Muscle layer of colon (tissue), 2 donors: ENCODE results near the gene UPF3A.

Experiments used
- H3K27ac ChIP-seq: one replicate; pipeline ENCODE4 v1.7.0; 2013; ENCODE audit warnings: low read depth, mild to moderate bottlenecking, low read length, moderate library complexity
- H3K27me3 ChIP-seq, 2 donors: one replicate each; pipeline ENCODE4 v1.7.0; 2013; ENCODE audit warnings: low read length in 2 of 2, mild to moderate bottlenecking in 2 of 2; ENCODE audit not compliant: insufficient read depth in 2 of 2, control insufficient read depth in 1 of 2
- H3K36me3 ChIP-seq: one replicate; pipeline ENCODE4 v1.7.0; 2013; ENCODE audit warnings: mild to moderate bottlenecking, low read length; ENCODE audit not compliant: insufficient read depth
- H3K4me1 ChIP-seq: one replicate; pipeline ENCODE4 v1.7.0; 2013; ENCODE audit warnings: mild to moderate bottlenecking, low read length; ENCODE audit not compliant: insufficient read depth
- H3K4me3 ChIP-seq, 2 donors: one replicate each; pipeline ENCODE4 v1.7.0; 2013; ENCODE audit warnings: low read length in 2 of 2, low read depth in 1 of 2, mild to moderate bottlenecking in 1 of 2, moderate library complexity in 1 of 2
- H3K9ac ChIP-seq: one replicate; pipeline ENCODE4 v1.7.0; 2013; ENCODE audit warnings: low read length
- H3K9me3 ChIP-seq: one replicate; pipeline ENCODE4 v1.7.0; 2013; ENCODE audit warnings: mild to moderate bottlenecking, low read length
- donor health status: abdominal sarcoma.
- donor health status: Adenocarcinoma of cecum.

UPF3A gene

DNA sequence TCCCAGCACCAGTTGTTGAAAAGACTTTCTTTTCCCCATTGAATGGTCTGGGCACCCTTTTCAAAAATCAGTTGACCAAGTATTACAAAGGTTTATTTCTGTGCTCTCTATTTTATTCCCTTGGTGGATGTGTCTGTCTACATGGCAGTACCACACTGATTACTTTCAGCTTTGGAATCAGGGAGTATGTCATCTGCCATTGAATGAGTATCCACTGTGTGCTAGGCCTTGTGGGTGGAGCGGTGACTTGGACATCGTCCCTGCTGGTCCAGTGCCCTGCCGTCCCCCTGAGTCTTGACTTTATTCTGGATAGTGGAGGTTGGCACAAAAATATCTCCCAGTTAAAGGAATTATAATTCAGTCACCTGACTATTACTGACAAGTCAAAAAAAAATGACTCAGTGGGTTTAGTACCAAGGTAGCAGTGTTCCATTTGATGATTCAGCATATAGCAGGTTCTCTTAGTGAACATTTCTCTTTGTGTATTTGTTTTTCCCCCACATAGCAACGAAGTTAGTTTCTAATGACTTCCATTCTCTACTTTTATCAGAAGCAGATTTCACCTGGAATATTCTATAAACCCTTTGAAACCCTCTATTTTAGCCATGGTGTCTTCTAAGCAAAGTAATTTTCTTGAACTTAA lies 3.9 kb downstream of the UPF3A start:
- Histone ChIP-seq H3K9me3 (no peaks in the 10 kb centered on the region), H3K4me1 (peaks cover 10% of the 10 kb centered on the region), H3K27me3 (no peaks in the 10 kb centered on the region), H3K9ac (no peak overlapping the region), H3K27ac (no peak overlapping the region), H3K4me3 (no peak overlapping the region), H3K36me3 (peaks cover 34% of the 10 kb centered on the region)

DNA sequence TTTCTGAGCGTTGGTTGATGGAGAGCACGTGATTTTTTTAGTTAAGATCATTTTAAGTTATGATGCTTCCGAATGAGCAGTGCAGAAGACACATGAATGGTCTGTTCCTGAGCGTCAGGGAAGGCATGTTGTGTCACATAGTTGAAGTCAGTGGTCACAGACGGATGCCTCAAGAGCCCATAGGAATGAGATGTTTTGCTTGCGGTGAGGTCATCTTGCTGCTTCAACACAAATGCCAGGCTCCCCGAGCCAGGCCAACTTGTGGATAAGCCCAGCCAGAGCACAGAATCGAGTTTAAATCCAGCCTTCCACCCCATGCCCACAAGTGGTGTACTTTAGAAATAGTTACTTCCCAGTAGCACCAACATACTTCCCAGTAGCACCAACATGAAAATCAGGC lies 5.4 kb downstream of the UPF3A start:
- Histone ChIP-seq H3K27me3 (no peaks in the 10 kb centered on the region), H3K9me3 (no peaks in the 10 kb centered on the region), H3K27ac (no peak overlapping the region), H3K9ac (no peak overlapping the region), H3K4me1 (peaks cover 7% of the 10 kb centered on the region), H3K36me3 (peaks cover 39% of the 10 kb centered on the region), H3K4me3 (no peak overlapping the region)

DNA sequence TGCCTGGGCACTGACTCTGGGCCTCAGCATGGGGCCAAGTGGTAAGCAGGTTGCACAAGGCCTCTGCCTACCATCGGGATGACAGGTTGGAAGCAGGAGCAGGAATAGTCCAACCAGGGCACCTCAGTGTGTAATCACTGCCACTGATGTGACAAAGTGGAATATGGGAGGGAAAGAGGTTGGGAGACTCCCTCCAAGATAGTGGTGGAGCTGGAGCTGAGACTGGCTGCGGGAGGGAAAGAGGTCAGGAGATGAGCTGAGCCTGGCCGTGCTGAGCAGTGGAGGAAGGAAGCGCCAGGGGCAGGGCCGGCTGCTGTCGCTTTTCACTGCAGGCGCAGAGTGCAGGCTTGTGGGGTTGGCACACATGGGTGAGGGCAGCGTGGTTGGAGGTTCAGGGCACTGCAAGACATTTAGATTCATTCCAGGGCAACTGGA lies 6.8 kb downstream of the UPF3A start:
- Histone ChIP-seq H3K27ac (no peak overlapping the region), H3K4me3 (no peak overlapping the region), H3K36me3 (peaks cover 48% of the 10 kb centered on the region), H3K9me3 (no peaks in the 10 kb centered on the region), H3K9ac (no peak overlapping the region), H3K27me3 (no peaks in the 10 kb centered on the region), H3K4me1 (no peaks in the 10 kb centered on the region)

DNA sequence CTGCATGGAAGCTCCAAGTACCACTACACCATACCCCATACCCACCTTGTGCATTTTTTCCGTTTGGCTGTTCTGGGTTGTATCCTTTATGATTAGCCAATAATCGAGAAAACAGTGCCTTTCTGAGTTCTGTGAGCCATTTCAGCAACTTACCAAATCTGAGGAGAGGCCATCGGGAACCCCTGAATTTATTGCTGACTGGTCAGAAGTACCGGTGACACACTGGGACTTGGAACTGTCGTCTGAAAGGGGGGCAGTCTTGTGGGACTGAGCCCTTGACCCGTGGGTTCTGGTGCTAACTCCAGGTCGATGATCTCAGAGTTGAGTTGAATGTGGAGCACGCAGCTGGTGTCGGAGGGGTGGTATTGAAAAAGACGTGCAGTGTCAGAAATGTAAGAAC lies 15.0 kb downstream of the UPF3A start:
- Histone ChIP-seq H3K4me1 (no peaks in the 10 kb centered on the region), H3K4me3 (no peak overlapping the region)

DNA sequence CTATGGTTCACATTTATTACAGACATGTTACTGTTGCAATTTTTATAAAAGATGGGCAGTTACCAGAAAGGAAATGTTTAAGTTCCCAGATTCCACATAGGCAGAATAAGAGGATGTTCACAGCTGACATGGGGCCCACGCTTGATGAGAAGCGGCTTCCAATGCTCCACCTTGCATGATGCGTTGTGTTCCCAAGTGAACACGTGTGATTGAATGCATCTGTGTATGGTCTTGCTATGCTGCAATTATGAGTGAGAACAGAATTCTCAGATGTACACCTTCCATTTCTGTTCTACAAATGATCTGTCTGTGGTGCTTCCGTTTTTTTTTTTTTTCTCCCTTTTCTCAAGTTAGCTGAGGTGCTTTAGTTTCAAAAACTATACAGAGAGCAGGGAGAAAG lies 15.5 kb downstream of the UPF3A start:
- Histone ChIP-seq H3K27ac (no peak overlapping the region), H3K4me3 (no peak overlapping the region), H3K9me3 (no peaks in the 10 kb centered on the region), H3K27me3 (no peaks in the 10 kb centered on the region), H3K36me3 (peaks cover 28% of the 10 kb centered on the region), H3K4me1 (no peaks in the 10 kb centered on the region), H3K9ac (no peak overlapping the region)

More for the DNA sequence above, 15.0 kb downstream of the UPF3A start:
- Histone ChIP-seq H3K9me3 (no peaks in the 10 kb centered on the region), H3K9ac (no peak overlapping the region), H3K27me3 (no peaks in the 10 kb centered on the region), H3K27ac (no peak overlapping the region), H3K36me3 (peaks cover 28% of the 10 kb centered on the region)

DNA sequence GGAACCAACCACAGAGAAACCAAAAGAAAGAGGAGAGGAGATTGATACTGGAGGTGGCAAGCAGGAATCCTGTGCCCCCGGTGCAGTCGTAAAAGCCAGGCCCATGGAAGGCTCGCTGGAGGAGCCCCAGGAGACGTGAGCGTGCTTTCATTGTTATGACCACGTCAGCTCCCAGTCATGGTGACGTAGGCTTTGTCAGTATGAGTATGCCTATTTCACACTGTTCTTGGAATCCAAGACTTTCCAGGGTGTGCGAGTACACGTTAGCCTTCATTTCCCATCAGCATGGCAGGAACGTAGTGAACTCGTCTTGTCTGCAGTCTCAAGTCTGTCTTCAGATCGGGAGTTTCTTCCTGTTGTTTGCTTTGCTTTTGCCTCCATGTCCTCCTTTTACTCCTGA lies 17.5 kb downstream of the UPF3A start:
- no peaks in the 10 kb centered on the region for H3K4me1 ChIP-seq
- H3K9ac ChIP-seq, result no peak overlapping the region
- H3K27ac ChIP-seq, result no peak overlapping the region
- H3K4me3 ChIP-seq, result no peak overlapping the region
- H3K9me3 ChIP-seq, result no peaks in the 10 kb centered on the region
- no peaks in the 10 kb centered on the region for H3K27me3 ChIP-seq
- H3K36me3 ChIP-seq, result peaks cover 27% of the 10 kb centered on the region

DNA sequence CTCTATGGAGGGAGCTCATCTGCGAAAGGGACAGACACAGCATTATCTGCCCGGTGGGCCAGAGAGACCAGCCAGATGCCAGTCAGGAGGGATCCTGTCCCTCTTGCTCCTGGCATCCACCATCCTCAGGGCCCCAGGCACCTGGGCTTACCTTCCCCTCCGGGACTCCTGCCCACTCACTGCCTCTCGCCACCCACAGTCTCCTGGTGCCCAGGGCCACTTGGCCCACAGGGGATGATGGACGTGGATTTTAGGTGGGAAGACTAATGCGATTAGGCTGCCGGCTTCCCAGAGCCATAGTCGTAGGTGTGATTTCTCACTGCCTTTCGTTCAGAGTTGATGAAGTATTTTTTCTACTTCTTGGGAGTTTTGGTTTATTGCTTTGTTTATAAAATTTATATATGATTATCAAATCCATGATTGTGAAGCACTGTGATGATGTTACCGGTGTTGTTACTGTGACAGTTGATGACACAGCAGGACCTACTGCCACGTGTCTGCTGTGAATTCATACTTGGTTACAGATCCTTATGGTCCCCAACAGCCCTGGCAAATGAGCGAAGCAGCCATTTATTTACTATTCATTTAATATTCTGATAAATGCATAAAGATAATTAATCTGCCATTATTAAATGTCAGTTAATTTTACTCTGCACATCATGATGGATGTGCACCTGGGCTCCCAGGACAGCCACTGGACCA lies 18.4 kb downstream of the UPF3A start:
- H3K4me1 ChIP-seq, result no peaks in the 10 kb centered on the region
- no peaks in the 10 kb centered on the region for H3K27me3 ChIP-seq
- H3K9me3 ChIP-seq, result no peaks in the 10 kb centered on the region
- H3K36me3 ChIP-seq, result peaks cover 36% of the 10 kb centered on the region
- no peak overlapping the region for H3K9ac ChIP-seq
- no peak overlapping the region for H3K4me3 ChIP-seq
- H3K27ac ChIP-seq, result no peak overlapping the region

DNA sequence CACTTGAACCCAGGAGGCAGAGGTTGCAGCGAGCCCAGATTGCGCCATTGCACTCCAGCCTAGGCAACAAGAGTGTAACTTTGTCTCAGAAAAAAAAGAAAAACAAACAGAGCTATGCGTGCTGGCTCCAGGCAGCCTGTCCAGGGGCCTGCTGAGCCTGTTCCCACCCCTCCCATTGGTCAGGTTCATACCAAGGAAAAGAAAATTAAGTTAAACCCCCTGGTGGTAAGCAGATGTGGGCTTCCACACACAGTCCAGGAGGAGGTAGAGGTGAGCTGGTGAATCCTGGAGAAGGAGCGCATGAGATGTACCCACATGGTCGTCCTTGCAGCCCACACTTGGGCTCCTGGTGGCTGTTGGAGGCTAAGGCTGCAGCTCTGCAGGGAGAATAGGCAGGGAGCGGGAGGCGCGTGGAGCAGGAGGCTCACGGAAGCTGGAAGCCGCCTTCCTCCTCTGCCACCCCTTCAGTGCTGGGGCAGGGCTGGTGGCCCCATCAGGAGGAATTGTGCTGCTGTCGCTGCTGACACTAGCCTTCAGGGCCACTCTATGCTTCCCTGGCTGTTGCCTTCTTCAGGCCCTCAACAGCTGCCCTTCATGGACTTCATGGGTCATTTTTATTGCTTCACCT lies 22.4 kb downstream of the UPF3A start:
- no peaks in the 10 kb centered on the region for H3K4me1 ChIP-seq
- H3K36me3 ChIP-seq, result peaks cover 48% of the 10 kb centered on the region
- H3K4me3 ChIP-seq, result no peak overlapping the region
- H3K27me3 ChIP-seq, result no peaks in the 10 kb centered on the region
- H3K27ac ChIP-seq, result no peak overlapping the region
- no peaks in the 10 kb centered on the region for H3K9me3 ChIP-seq
- H3K9ac ChIP-seq, result no peak overlapping the region

DNA sequence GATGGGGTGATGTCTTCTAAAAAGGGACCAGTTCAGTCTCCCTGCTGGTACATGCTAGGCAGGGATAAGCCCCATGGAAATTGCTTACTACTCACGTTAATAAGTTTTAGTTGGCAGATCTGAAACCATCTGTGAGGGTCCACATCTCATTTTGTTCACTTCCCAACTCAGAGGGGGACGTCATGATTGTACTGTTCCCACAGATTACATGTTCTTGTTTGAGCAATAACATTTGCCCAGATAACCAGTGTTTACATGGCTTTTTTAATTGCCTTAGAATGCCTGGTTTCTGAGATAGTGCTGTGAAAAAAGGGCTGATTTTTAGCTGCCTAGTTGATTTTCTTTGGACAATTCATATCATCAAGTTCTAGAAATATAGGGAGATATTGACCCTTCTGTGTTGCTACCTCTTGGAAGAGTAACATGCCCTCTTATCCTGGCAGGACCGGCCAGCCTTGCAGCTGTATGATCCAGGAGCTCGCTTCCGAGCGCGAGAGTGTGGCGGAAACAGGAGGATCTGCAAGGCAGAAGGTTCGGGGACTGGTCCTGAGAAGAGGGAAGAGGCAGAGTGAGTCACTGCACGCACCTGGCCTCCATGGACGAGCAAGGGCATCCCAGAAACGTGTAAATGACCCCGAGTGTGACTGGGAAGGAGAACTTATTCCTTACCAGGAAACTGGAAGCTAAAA lies 23.1 kb downstream of the UPF3A start:
- Histone ChIP-seq H3K36me3 (peaks cover 42% of the 10 kb centered on the region), H3K27me3 (no peaks in the 10 kb centered on the region), H3K27ac (no peak overlapping the region)

DNA sequence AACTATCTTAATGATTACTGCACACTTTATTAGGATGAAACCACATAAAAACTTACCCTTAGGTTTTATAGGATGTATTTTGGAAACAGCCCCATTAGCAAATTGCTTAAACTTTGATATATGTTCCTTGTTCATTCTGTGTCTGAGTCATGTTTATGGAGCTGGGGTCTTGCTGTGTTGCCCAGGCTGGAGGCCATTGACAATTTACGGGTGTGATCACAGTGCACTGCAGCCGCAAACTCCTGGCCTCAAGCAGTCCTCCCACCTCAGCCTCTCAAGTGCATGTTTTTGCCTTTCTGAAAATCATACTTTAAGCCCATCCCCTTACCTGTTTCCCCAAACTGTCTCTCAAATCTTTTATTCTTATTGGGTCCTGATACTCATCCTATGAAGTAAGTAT lies 27.7 kb downstream of the UPF3A start:
- H3K4me3 ChIP-seq, result no peak overlapping the region
- no peaks in the 10 kb centered on the region for H3K27me3 ChIP-seq
- peaks cover 14% of the 10 kb centered on the region for H3K4me1 ChIP-seq
- peaks cover 23% of the 10 kb centered on the region for H3K36me3 ChIP-seq
- H3K9ac ChIP-seq, result no peak overlapping the region
- H3K27ac ChIP-seq, result no peak overlapping the region
- no peaks in the 10 kb centered on the region for H3K9me3 ChIP-seq

More for the DNA sequence above, 23.1 kb downstream of the UPF3A start:
- no peak overlapping the region for H3K9ac ChIP-seq
- H3K4me1 ChIP-seq, result no peaks in the 10 kb centered on the region
- H3K9me3 ChIP-seq, result no peaks in the 10 kb centered on the region
- H3K4me3 ChIP-seq, result no peak overlapping the region

DNA sequence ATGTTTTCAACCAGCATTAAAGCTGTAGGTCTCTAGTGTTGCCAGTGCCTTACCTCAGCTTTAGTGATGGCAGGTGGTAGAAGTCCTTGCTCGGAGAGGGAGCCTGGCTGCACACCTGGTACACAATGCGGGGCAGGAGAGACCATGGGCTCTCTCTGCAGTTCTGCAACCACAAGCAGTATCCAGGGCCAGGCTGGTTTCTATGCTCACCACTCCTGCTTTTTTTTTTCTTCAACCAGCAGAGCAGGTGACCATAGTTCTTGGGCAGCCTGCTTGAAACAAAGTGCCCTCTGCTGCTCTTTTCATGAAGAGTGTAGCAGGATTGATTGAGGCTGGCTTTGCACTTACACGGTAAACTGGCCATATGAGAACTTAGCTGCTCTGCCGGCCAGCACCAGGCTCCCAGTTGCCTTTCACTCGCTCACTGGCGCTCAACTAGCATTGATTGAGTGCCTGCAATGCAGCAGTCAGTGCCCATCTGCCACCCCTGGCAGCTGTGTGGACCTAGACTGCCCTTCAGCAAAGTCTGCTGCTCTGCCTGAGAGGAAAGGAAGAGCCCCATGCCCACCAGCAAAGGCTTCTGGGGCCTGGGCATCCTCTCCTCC lies 28.5 kb downstream of the UPF3A start:
- Histone ChIP-seq H3K4me3 (no peak overlapping the region), H3K36me3 (peaks cover 17% of the 10 kb centered on the region), H3K27ac (no peak overlapping the region), H3K9me3 (no peaks in the 10 kb centered on the region), H3K27me3 (no peaks in the 10 kb centered on the region), H3K9ac (no peak overlapping the region), H3K4me1 (peaks cover 15% of the 10 kb centered on the region)
